Stimulated activated CD4-positive, alpha-beta T cell treated with anti-CD3 and anti-CD28 coated beads, Interleukin-2, amount 100 ng/mL, for 4 hours (primary cell): ENCODE results near the gene MEGF8.

ENCODE experiments used
- DNase-seq: peaks from one replicate; pipeline ENCODE4 v3.0.0-alpha.2; 2020; ENCODE audit warnings: low read depth

MEGF8 gene

GRCh38 chr19:42356686-42357085 is 31.3 kb downstream of the MEGF8 start:
- no peak for DNase-seq

- no peak for DNase-seq
Observed at GRCh38 chr19:42357290-42357689, 31.9 kb downstream of the MEGF8 start.

- DNase-seq = no peak
Observed at GRCh38 chr19:42360787-42361544, 35.5 kb downstream of the MEGF8 start.

GRCh38 chr19:42361545-42361910 is 36.1 kb downstream of the MEGF8 start:
- no peak for DNase-seq

- DNase-seq = no peak
Observed at GRCh38 chr19:42362342-42362741, 36.9 kb downstream of the MEGF8 start.

- no peak for DNase-seq
Observed at GRCh38 chr19:42362891-42363440, 37.5 kb downstream of the MEGF8 start.

- DNase-seq = no peak
Observed at GRCh38 chr19:42363614-42364346, 38.3 kb downstream of the MEGF8 start.

GRCh38 chr19:42366673-42367072 is 41.2 kb downstream of the MEGF8 start:
- DNase-seq = no peak

GRCh38 chr19:42367929-42368328 is 42.5 kb downstream of the MEGF8 start:
- no peak for DNase-seq

- no peak for DNase-seq
Observed at GRCh38 chr19:42368360-42368759, 42.9 kb downstream of the MEGF8 start.

GRCh38 chr19:42368765-42369164 is 43.3 kb downstream of the MEGF8 start:
- no peak for DNase-seq

- no peak for DNase-seq
Observed at GRCh38 chr19:42369433-42370067, 44.1 kb downstream of the MEGF8 start.

- DNase-seq = no peak
Observed at GRCh38 chr19:42370068-42370520, 44.7 kb downstream of the MEGF8 start.

GRCh38 chr19:42370626-42371175 is 45.3 kb downstream of the MEGF8 start:
- DNase-seq = no peak

GRCh38 chr19:42374826-42375376 is 49.5 kb downstream of the MEGF8 start:
- no peak for DNase-seq

GRCh38 chr19:42375415-42376176 is 50.2 kb downstream of the MEGF8 start:
- DNase-seq = no peak

GRCh38 chr19:42376177-42376555 is 50.7 kb downstream of the MEGF8 start:
- no peak for DNase-seq

GRCh38 chr19:42378225-42379215 is 53.1 kb downstream of the MEGF8 start:
- no peak for DNase-seq

- DNase-seq = no peak
Observed at GRCh38 chr19:42380155-42380554, 54.7 kb downstream of the MEGF8 start.
